Activated B cell treated with CpG ODN at 0.5 μM for 24 hours (primary cell): Measurements from ENCODE around the gene NRAP. TPM values are rescaled to one million over a fixed set of nuclear protein-coding genes. Genes with fewer than 3 reads are reported as not detected.

Source experiments
- ATAC-seq: fragments of 200-7000 bp; cut with Tn5 transposase; one replicate; pipeline ENCODE4 v1.10.0; 2021; ENCODE audit warnings: low read depth, mild to moderate bottlenecking, moderate library complexity
- CTCF ChIA-PET: fragments of 350-600 bp; sonication (Branson Sonifier 250); formaldehyde crosslinking; loops from one replicate; lab custom pipeline; 2021; ENCODE audit warnings: antibody characterized with exemption; lab: Charles Lee
- POLR2A ChIA-PET: fragments of 350-600 bp; sonication (Branson Sonifier 250); formaldehyde crosslinking; loops from one replicate; lab custom pipeline; 2021; ENCODE audit warnings: antibody characterized with exemption; lab: Charles Lee
- DNase-seq: peaks from one replicate; pipeline ENCODE4 v3.0.0; 2022
- H3K27ac Mint-ChIP-seq: one replicate; pipeline ENCODE4 v1.8.0; 2020; ENCODE audit warnings: mixed read lengths
- H3K27me3 Mint-ChIP-seq: one replicate; pipeline ENCODE4 v1.8.0; 2021; ENCODE audit warnings: mixed read lengths
- H3K36me3 Mint-ChIP-seq: one replicate; pipeline ENCODE4 v1.8.0; 2021; ENCODE audit warnings: low read depth, mixed read lengths
- H3K4me1 Mint-ChIP-seq: one replicate; pipeline ENCODE4 v1.8.0; 2021; ENCODE audit warnings: mixed read lengths
- H3K4me3 Mint-ChIP-seq: one replicate; pipeline ENCODE4 v1.8.0; 2020; ENCODE audit warnings: mild to moderate bottlenecking, mixed read lengths
- H3K9me3 Mint-ChIP-seq: one replicate; pipeline ENCODE4 v1.8.0; 2020; ENCODE audit warnings: mixed read lengths
- intact Hi-C: fragments of 100-400 bp; cut with micrococcal nuclease; formaldehyde crosslinking; loops from one replicate; pipeline ENCODE4 v1.15.1; 2024
- total RNA-seq: library from RNA; stranded (reverse); gene quantifications from 2 replicates; pipeline ENCODE4 v1.2.3, GENCODE V29; 2022
- TF ChIP-seq, protein P1 (sequence below): fragments of 200-600 bp; IDR thresholded peaks from one replicate; pipeline ENCODE4 v1.8.0; 2022; ENCODE audit warnings: antibody characterized with exemption, mild to moderate bottlenecking

The NRAP gene
- total RNA-seq, 1 donor from 2014 or later = not detected

DNA sequence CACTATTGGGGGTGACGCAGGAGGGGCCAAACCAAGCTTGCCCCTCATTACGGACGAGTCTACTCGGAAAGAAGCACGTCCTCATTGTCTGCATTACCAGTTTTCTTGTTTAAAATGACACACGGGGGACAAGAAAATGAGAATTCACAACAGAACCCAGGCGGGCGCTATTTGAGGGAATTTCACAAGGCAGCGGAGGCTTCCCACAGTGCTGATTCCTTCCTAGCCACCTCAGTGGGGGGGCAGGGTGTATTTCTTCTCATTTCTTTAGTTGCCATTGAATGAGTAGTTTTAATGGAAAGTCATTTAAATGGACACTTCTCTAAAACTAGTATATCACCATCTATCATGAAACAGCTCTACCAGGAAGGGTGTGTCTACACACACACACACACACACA lies 42.9 kb downstream of the NRAP start:
- H3K4me1 Mint-ChIP-seq = no peaks in the 10 kb centered on the region
- DNase-seq = no peak
- H3K27ac Mint-ChIP-seq = no peak overlapping the region
- no peak overlapping the region for H3K4me3 Mint-ChIP-seq
- H3K36me3 Mint-ChIP-seq = no peaks in the 10 kb centered on the region
- TF ChIP-seq, protein P1, sequence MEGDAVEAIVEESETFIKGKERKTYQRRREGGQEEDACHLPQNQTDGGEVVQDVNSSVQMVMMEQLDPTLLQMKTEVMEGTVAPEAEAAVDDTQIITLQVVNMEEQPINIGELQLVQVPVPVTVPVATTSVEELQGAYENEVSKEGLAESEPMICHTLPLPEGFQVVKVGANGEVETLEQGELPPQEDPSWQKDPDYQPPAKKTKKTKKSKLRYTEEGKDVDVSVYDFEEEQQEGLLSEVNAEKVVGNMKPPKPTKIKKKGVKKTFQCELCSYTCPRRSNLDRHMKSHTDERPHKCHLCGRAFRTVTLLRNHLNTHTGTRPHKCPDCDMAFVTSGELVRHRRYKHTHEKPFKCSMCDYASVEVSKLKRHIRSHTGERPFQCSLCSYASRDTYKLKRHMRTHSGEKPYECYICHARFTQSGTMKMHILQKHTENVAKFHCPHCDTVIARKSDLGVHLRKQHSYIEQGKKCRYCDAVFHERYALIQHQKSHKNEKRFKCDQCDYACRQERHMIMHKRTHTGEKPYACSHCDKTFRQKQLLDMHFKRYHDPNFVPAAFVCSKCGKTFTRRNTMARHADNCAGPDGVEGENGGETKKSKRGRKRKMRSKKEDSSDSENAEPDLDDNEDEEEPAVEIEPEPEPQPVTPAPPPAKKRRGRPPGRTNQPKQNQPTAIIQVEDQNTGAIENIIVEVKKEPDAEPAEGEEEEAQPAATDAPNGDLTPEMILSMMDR = no peak
- POLR2A ChIA-PET = no interaction called here
- no peak for ATAC-seq
- H3K27me3 Mint-ChIP-seq = peaks cover 30% of the 10 kb centered on the region
- CTCF ChIA-PET = no interaction called here
- intact Hi-C loops = no loop called here
- no peaks in the 10 kb centered on the region for H3K9me3 Mint-ChIP-seq

DNA sequence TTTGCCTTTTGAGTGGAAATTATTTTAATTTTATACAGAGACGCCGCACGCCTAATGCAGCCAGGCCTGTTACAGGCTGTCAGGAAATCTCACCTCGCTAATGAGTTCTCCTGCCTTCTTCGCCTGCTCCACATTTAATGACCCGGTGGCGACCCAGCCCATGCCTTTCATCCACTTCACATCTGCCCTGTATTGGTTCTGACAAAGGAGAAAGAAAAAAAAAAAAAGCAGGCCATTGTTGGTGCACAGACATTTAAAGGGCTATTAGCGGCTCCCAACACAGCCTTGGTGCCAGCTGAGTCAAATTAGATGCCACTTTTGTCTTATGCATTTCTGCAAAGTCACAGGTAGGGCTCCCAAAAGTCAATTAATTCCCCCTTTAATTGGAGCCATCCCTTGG lies 43.3 kb downstream of the NRAP start:
- Mint-ChIP-seq H3K4me3 (no peak overlapping the region), H3K27ac (no peak overlapping the region), H3K27me3 (peaks cover 30% of the 10 kb centered on the region), H3K36me3 (no peaks in the 10 kb centered on the region), H3K9me3 (no peaks in the 10 kb centered on the region), H3K4me1 (no peaks in the 10 kb centered on the region)
- ChIA-PET POLR2A (no interaction called here), CTCF (no interaction called here)
- DNase-seq = no peak
- TF ChIP-seq, protein P1 = no peak
- intact Hi-C loops = no loop called here
- ATAC-seq = no peak

DNA sequence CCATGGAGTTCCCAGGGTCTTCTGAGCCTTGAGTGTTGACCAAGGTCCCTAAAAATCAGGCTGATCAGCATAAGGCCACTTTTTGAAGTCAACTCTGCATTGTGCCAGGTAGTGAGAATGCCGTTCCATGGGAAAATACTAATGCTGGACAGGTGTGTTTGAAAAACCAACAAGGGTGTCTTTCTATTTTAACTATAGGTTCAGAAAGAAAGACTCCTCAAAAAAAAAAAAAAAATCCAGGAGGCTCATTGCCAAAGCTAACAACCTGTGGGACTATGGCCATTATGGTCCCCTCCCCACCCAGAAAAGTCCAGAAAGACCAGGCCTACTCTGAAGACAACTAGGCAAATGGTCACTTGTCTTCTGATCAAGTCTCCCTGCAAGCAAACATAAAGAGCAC lies 44.4 kb downstream of the NRAP start:
- TF ChIP-seq, protein P1 = no peak
- ChIA-PET CTCF (no interaction called here), POLR2A (no interaction called here)
- no peak for ATAC-seq
- H3K27ac Mint-ChIP-seq = no peak overlapping the region
- no peaks in the 10 kb centered on the region for H3K4me1 Mint-ChIP-seq
- no peak for DNase-seq
- H3K9me3 Mint-ChIP-seq = no peaks in the 10 kb centered on the region
- intact Hi-C loops = no loop called here
- no peak overlapping the region for H3K4me3 Mint-ChIP-seq
- peaks cover 26% of the 10 kb centered on the region for H3K27me3 Mint-ChIP-seq
- no peaks in the 10 kb centered on the region for H3K36me3 Mint-ChIP-seq

DNA sequence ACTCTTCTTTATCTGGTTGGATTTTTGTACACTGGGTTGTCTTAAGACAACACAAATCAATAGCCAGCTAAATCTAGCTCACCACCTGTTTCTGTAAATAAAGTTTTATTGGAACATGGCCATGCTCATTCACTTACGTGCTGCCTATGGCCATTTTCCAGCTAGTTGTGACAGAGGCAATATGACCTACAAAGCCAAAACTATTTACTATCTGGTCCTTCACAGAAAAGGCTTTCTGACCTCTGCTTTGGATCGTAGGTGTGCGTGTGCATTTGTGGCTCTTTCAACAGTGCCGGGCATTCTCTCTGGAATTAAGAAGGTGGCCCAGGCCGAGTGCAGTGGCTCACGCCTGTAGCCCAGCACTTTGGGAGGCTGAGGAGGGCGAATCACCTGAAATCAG lies 45.5 kb downstream of the NRAP start:
- H3K4me1 Mint-ChIP-seq = no peaks in the 10 kb centered on the region
- peaks cover 24% of the 10 kb centered on the region for H3K27me3 Mint-ChIP-seq
- ATAC-seq = no peak
- no peak overlapping the region for H3K4me3 Mint-ChIP-seq
- intact Hi-C loops = no loop called here
- no peak for DNase-seq
- no peak overlapping the region for H3K27ac Mint-ChIP-seq
- TF ChIP-seq, protein P1 = no peak
- no peaks in the 10 kb centered on the region for H3K36me3 Mint-ChIP-seq
- no peaks in the 10 kb centered on the region for H3K9me3 Mint-ChIP-seq
- CTCF ChIA-PET = no interaction called here
- POLR2A ChIA-PET = no interaction called here

DNA sequence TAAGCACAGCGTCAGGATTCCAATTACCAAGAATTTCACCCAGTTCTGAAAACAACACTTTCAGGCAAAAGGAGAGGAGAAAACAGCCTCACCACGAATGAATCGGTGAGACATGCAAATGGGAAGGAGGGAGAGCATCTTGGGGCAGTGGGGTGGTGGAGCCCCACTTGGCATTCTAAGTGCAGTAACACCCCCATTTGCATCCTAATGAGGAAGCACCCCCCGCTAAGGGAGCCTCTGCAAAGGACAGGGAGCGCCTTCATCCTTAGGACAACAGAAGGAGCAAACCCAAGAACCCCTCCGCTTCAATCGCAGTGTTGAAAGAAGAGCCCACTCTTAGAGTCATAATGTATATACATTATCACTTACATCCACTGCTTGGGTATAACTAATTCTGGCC lies 46.8 kb downstream of the NRAP start:
- DNase-seq = no peak
- H3K36me3 Mint-ChIP-seq = no peaks in the 10 kb centered on the region
- H3K27ac Mint-ChIP-seq = no peak overlapping the region
- CTCF ChIA-PET = no interaction called here
- no peak overlapping the region for H3K4me3 Mint-ChIP-seq
- H3K4me1 Mint-ChIP-seq = no peaks in the 10 kb centered on the region
- no peak for ATAC-seq
- TF ChIP-seq, protein P1 = no peak
- H3K9me3 Mint-ChIP-seq = no peaks in the 10 kb centered on the region
- peaks cover 25% of the 10 kb centered on the region for H3K27me3 Mint-ChIP-seq
- intact Hi-C loops = no loop called here
- POLR2A ChIA-PET = no interaction called here
